ENCODE measurements around the gene RPS6KC1. TPM values are rescaled to one million over a fixed set of nuclear protein-coding genes. Genes with fewer than 3 reads are reported as not detected.

Gene RPS6KC1
- polyA plus RNA-seq, 1 donor (not counting 4 experiments of a cell fraction or from before 2014, with no cell fraction given), result 13.0 TPM

GRCh38 chr1:213183036-213183672, 132.1 kb downstream of the RPS6KC1 start:
- no peak overlapping the region for H3K4me3 ChIP-seq (ENCODE audit: control insufficient read depth in 2 of 3, extremely low read depth in 1 of 3, insufficient read depth in 2 of 3, low read depth in 1 of 3, low read length in 3 of 3)
- FAIRE-seq, result no peak
- H4K20me1 ChIP-seq (ENCODE audit: control insufficient read depth, extremely low read depth, insufficient read depth, low read length), result no peaks in the 10 kb centered on the region
- no peak overlapping the region for H3K27ac ChIP-seq (ENCODE audit: control insufficient read depth, insufficient read depth, low read length)
- no peaks in the 10 kb centered on the region for H3K9me1 ChIP-seq (ENCODE audit: control insufficient read depth, extremely low read depth, insufficient read depth, low read length)
- no peaks in the 10 kb centered on the region for H3K27me3 ChIP-seq (ENCODE audit: control insufficient read depth, extremely low read depth, insufficient read depth, low read length)
- no peak overlapping the region for H2AFZ ChIP-seq (ENCODE audit: control insufficient read depth, low read length)
- no peak for DNase-seq (ENCODE audit: low read depth, low spot score)
- no peaks in the 10 kb centered on the region for H3K36me3 ChIP-seq (ENCODE audit: control insufficient read depth in 2 of 2, extremely low read depth in 1 of 2, insufficient read depth in 2 of 2, low read length in 2 of 2)
- H3K4me1 ChIP-seq (ENCODE audit: control insufficient read depth, extremely low read depth, insufficient read depth, low read length), result no peaks in the 10 kb centered on the region
- no peak overlapping the region for H3K9ac ChIP-seq (ENCODE audit: control insufficient read depth, extremely low read depth, insufficient read depth, low read length)
- dilution Hi-C loops (cut with MboI; ENCODE audit: extremely low pct_ligation_motif_present, low sequenced_read_pairs), result no loop called here
- H3K79me2 ChIP-seq (ENCODE audit: control insufficient read depth, insufficient read depth, low read length), result no peaks in the 10 kb centered on the region
- no peaks in the 10 kb centered on the region for H3K9me3 ChIP-seq (ENCODE audit: control insufficient read depth, low read depth, low read length)
- TF ChIP-seq EZH2 (IDR thresholded peaks at IDR 0.05; ENCODE audit: low read length) (no peak), CTCF (optimal IDR thresholded peaks at IDR 0.05 in 1 of 3, IDR thresholded peaks at IDR 0.05 in 1 of 3, conservative IDR thresholded peaks at IDR 0.05 in 1 of 3; ENCODE audit: extremely low read depth in 1 of 3, insufficient read depth in 2 of 3, low read length in 3 of 3) (no peak)
- no peak overlapping the region for H3K4me2 ChIP-seq (ENCODE audit: control insufficient read depth, extremely low read depth, insufficient read depth, low read depth, low read length)

- no peak for DNase-seq (ENCODE audit: low read depth, low spot score)
- Histone ChIP-seq H3K36me3 (ENCODE audit: control insufficient read depth in 2 of 2, extremely low read depth in 1 of 2, insufficient read depth in 2 of 2, low read length in 2 of 2) (no peaks in the 10 kb centered on the region), H3K9me1 (ENCODE audit: control insufficient read depth, extremely low read depth, insufficient read depth, low read length) (no peaks in the 10 kb centered on the region), H3K79me2 (ENCODE audit: control insufficient read depth, insufficient read depth, low read length) (no peaks in the 10 kb centered on the region), H3K27ac (ENCODE audit: control insufficient read depth, insufficient read depth, low read length) (no peak overlapping the region), H3K9ac (ENCODE audit: control insufficient read depth, extremely low read depth, insufficient read depth, low read length) (no peak overlapping the region), H3K4me1 (ENCODE audit: control insufficient read depth, extremely low read depth, insufficient read depth, low read length) (no peaks in the 10 kb centered on the region), H3K27me3 (ENCODE audit: control insufficient read depth, extremely low read depth, insufficient read depth, low read length) (no peaks in the 10 kb centered on the region), H3K4me2 (ENCODE audit: control insufficient read depth, extremely low read depth, insufficient read depth, low read depth, low read length) (no peak overlapping the region), H3K4me3 (ENCODE audit: control insufficient read depth in 2 of 3, extremely low read depth in 1 of 3, insufficient read depth in 2 of 3, low read depth in 1 of 3, low read length in 3 of 3) (no peak overlapping the region), H4K20me1 (ENCODE audit: control insufficient read depth, extremely low read depth, insufficient read depth, low read length) (no peaks in the 10 kb centered on the region), H3K9me3 (ENCODE audit: control insufficient read depth, low read depth, low read length) (no peaks in the 10 kb centered on the region), H2AFZ (ENCODE audit: control insufficient read depth, low read length) (no peak overlapping the region)
- no peak for FAIRE-seq
- no peak for TF ChIP-seq CTCF (optimal IDR thresholded peaks at IDR 0.05 in 1 of 3, IDR thresholded peaks at IDR 0.05 in 1 of 3, conservative IDR thresholded peaks at IDR 0.05 in 1 of 3; ENCODE audit: extremely low read depth in 1 of 3, insufficient read depth in 2 of 3, low read length in 3 of 3)
- TF ChIP-seq EZH2 (IDR thresholded peaks at IDR 0.05; ENCODE audit: low read length), result no peak
- dilution Hi-C loops (cut with MboI; ENCODE audit: extremely low pct_ligation_motif_present, low sequenced_read_pairs), result no loop called here
Measured at GRCh38 chr1:213186168-213186567, 135.1 kb downstream of the RPS6KC1 start.

Measured in keratinocyte (primary cell).